IPS-15b (cell line): ENCODE data around the gene IPO13.

Experiments
- H3K27me3 ChIP-seq: one replicate; pipeline ENCODE4 v1.6.1; 2013; ENCODE audit warnings: low read length; ENCODE audit not compliant: control insufficient read depth, insufficient read depth
- H3K36me3 ChIP-seq: one replicate; pipeline ENCODE4 v1.6.1; 2013; ENCODE audit warnings: low read length; ENCODE audit not compliant: control insufficient read depth, insufficient read depth
- H3K4me1 ChIP-seq: one replicate; pipeline ENCODE4 v1.6.1; 2013; ENCODE audit warnings: mild to moderate bottlenecking, low read length; ENCODE audit not compliant: control insufficient read depth, insufficient read depth
- H3K4me3 ChIP-seq: one replicate; pipeline ENCODE4 v1.5.1; 2013; ENCODE audit warnings: low read depth, low read length
- H3K9ac ChIP-seq: one replicate; pipeline ENCODE4 v1.6.1; 2013; ENCODE audit warnings: low read depth, mild to moderate bottlenecking, low read length
- H3K9me3 ChIP-seq: one replicate; pipeline ENCODE4 v1.6.1; 2013; ENCODE audit warnings: mild to moderate bottlenecking, low read length; ENCODE audit not compliant: control insufficient read depth, insufficient read depth

The IPO13 gene

GRCh38 chr1:44014365-44015104 is 67.8 kb downstream of the IPO13 start:
- H3K4me3 ChIP-seq = no peak overlapping the region
- no peaks in the 10 kb centered on the region for H3K9me3 ChIP-seq
- H3K9ac ChIP-seq = no peak overlapping the region
- H3K27me3 ChIP-seq = no peaks in the 10 kb centered on the region
- peaks cover 2% of the 10 kb centered on the region for H3K4me1 ChIP-seq
- no peaks in the 10 kb centered on the region for H3K36me3 ChIP-seq

DNA sequence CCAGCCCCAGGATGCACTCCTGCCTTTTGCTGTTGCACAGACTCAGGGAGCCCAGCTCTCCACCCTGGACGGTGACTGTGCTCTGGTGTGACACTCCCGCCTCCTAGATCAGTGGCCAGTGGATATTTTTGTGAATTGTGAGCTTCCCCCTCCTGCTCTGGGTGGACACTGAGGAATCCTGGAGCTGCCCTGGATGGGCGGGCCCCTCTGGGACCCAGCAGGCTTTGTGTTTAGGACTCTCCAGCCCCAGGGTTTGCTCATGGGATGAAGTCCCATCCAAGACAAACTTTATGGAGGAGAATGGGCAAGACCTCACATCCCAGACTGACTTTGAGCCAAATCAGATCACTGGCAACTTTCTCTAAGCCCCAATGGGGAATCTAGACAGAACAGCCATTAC is 68.5 kb downstream of the IPO13 start:
- H3K9ac ChIP-seq = no peak overlapping the region
- no peaks in the 10 kb centered on the region for H3K9me3 ChIP-seq

DNA sequence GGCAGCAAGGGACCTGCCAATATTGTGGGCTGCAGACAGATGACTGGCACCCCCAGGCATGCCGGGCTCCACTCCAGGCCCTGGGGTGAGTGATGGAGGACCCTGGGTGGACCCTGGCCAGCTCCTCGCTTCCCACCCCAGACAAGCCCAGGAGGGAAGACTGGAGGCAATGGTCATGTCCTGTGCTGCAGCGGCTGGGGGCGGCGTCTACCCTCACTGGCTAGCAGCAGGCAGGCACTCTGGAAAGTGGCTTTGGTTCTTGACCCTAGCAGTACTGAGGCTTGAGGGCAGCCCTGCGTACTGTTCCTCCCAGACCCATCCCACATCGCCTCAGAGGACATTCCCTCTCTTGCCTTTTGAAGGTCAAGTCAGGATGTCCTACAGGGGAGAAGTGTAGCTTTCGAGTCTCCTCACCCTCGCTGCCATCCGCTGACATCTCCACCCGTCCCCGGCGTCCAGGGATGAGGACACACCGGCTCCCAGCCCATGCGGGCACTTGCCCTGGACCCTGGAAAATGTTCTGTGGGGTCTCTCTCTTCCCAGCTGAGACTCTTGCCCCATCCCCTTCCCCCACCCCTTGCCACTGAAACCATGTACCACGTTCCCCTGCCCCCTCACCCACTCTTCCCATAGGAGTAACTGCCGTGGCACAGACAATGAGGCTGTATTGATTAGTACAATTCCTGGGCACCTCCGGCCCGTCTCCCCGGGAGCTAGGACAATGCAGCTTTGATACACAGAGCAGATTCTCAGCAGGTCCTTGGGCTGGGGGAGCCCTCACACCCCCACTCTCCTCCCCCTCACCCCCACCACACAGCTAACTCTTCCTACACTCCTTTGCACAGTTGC is 69.5 kb downstream of the IPO13 start:
- H3K4me3 ChIP-seq = no peak overlapping the region
- no peaks in the 10 kb centered on the region for H3K36me3 ChIP-seq
- H3K4me1 ChIP-seq = peaks cover 2% of the 10 kb centered on the region
- no peak overlapping the region for H3K9ac ChIP-seq
- no peaks in the 10 kb centered on the region for H3K9me3 ChIP-seq
- H3K27me3 ChIP-seq = no peaks in the 10 kb centered on the region

More for the DNA sequence above, 68.5 kb downstream of the IPO13 start:
- Histone ChIP-seq H3K27me3 (no peaks in the 10 kb centered on the region), H3K4me3 (no peak overlapping the region), H3K36me3 (no peaks in the 10 kb centered on the region), H3K4me1 (peaks cover 2% of the 10 kb centered on the region)

GRCh38 chr1:44016890-44017400 is 70.2 kb downstream of the IPO13 start:
- H3K9ac ChIP-seq = no peak overlapping the region
- H3K4me3 ChIP-seq = no peak overlapping the region
- H3K36me3 ChIP-seq = peaks cover 6% of the 10 kb centered on the region
- H3K4me1 ChIP-seq = no peaks in the 10 kb centered on the region
- H3K27me3 ChIP-seq = no peaks in the 10 kb centered on the region
- no peaks in the 10 kb centered on the region for H3K9me3 ChIP-seq
